ENCODE results near the gene SDHB. TPM values are rescaled to one million over a fixed set of nuclear protein-coding genes. Genes with fewer than 3 reads are reported as not detected.

The SDHB gene
- total and polyA plus RNA-seq, 10 of the 15 experiments (the other 5 are each of a cell fraction or from before 2014, with no cell fraction given), result 101 to 319 (median 188) TPM

- Histone ChIP-seq H3K4me2 (ENCODE audit: control insufficient read depth, insufficient read depth) (no peak overlapping the region), H3K4me3 (no peak overlapping the region), H3K4me1 (ENCODE audit: control insufficient read depth, insufficient read depth, low read length) (peaks cover 6% of the 10 kb centered on the region), H3K27me3 (replicated peaks in 1 of 2; ENCODE audit: control insufficient read depth in 2 of 2, insufficient read depth in 2 of 2, low read length in 1 of 2) (no peaks in the 10 kb centered on the region), H3K79me2 (ENCODE audit: control insufficient read depth, insufficient read depth, low read length) (peaks cover 22% of the 10 kb centered on the region), H3K36me3 (ENCODE audit: control insufficient read depth in 2 of 2, insufficient read depth in 2 of 2, low read length in 1 of 2) (no peaks in the 10 kb centered on the region), H2AFZ (ENCODE audit: control insufficient read depth, low read depth, low read length) (no peak overlapping the region), H4K20me1 (ENCODE audit: control insufficient read depth, insufficient read depth) (no peaks in the 10 kb centered on the region), H3K9ac (ENCODE audit: control insufficient read depth, insufficient read depth, low read length) (no peak overlapping the region), H3K9me3 (replicated peaks; ENCODE audit: control insufficient read depth, insufficient read depth, low read length) (no peaks in the 10 kb centered on the region), H3K27ac (ENCODE audit: control insufficient read depth, insufficient read depth) (no peak overlapping the region)
- RAD21 ChIA-PET (ENCODE audit: unreplicated experiment), result interaction anchor here (1.6 to 3.1 kb wide), 2 partner anchors 69 to 96 kb away, joined by 3 to 7 read pairs; no protein-coding TSS in a partner anchor
- intact Hi-C loops (cut with micrococcal nuclease; ENCODE audit: unreplicated experiment), result loop anchor here (5.0 to 10.0 kb wide), 2 partner anchors 218 to 281 kb away; no protein-coding TSS in a partner anchor
- 27% methylated on average over 4 of the region's 4 CpGs for WGBS (ENCODE audit: insufficient coverage, insufficient replicate concordance, low lambda C conversion rate, missing lambda C conversion rate)
- TF ChIP-seq ZBED1 (IDR thresholded peaks at IDR 0.05; ENCODE audit: borderline replicate concordance) (no peak), ETV6 (conservative IDR thresholded peaks at IDR 0.05 in 1 of 2, IDR thresholded peaks at IDR 0.05 in 1 of 2; ENCODE audit: borderline replicate concordance in 1 of 2, low read depth in 1 of 2) (no peak), ATF2 (IDR thresholded peaks at IDR 0.05; ENCODE audit: low read length) (no peak), USF2 (IDR thresholded peaks at IDR 0.05; ENCODE audit: borderline replicate concordance, low read depth, low read length) (no peak), RAD51 (IDR thresholded peaks at IDR 0.05) (no peak), E2F8 (IDR thresholded peaks at IDR 0.05; ENCODE audit: low read depth, partially characterized antibody) (no peak)
- in situ Hi-C loops (cut with MboI), result no loop called here
- DNase-seq (ENCODE audit: low read depth, low spot score), result no peak
- POLR2A ChIA-PET, result no interaction called here
- no peak for ATAC-seq
- no TSS peak for BruUV-seq (replicated peaks)
- CTCF ChIA-PET, result interaction anchor here (0.7 to 10.7 kb wide), 5 partner anchors 9 to 179 kb away, joined by 3 to 171 read pairs (median 3); partner anchors contain the start of gene PADI2
- SMC1A ChIA-PET (ENCODE audit: uncharacterized antibody, unreplicated experiment), result interaction anchor here (0.9 to 1.3 kb wide), 4 partner anchors 56 to 181 kb away, joined by 3 read pairs; no protein-coding TSS in a partner anchor
- FAIRE-seq, result no peak
These were observed 2.7 kb upstream of the SDHB start for GRCh38 chr1:17056551-17056950.

All from GM12878 (cell line).